Retinal pigment epithelial cell (primary cell): Measurements from ENCODE around the gene IKBIP.
A peak's percentile ranks its signal among the peaks of the same experiment; 100 is the strongest.

Experiments used
- DNase-seq: peaks from one replicate; pipeline ENCODE4 v3.0.0-alpha.2; 2010; ENCODE audit warnings: low read depth
- H3K4me3 ChIP-seq: 2 replicates; pipeline ENCODE4 v1.5.1; 2011; ENCODE audit warnings: mild to moderate bottlenecking, low read length, control low read depth, moderate library complexity
- CTCF ChIP-seq: conservative IDR thresholded peaks from 2 replicates; pipeline ENCODE4 v1.5.1; 2011; ENCODE audit warnings: low read depth, low read length, control low read depth, inconsistent platforms

Gene IKBIP

DNA sequence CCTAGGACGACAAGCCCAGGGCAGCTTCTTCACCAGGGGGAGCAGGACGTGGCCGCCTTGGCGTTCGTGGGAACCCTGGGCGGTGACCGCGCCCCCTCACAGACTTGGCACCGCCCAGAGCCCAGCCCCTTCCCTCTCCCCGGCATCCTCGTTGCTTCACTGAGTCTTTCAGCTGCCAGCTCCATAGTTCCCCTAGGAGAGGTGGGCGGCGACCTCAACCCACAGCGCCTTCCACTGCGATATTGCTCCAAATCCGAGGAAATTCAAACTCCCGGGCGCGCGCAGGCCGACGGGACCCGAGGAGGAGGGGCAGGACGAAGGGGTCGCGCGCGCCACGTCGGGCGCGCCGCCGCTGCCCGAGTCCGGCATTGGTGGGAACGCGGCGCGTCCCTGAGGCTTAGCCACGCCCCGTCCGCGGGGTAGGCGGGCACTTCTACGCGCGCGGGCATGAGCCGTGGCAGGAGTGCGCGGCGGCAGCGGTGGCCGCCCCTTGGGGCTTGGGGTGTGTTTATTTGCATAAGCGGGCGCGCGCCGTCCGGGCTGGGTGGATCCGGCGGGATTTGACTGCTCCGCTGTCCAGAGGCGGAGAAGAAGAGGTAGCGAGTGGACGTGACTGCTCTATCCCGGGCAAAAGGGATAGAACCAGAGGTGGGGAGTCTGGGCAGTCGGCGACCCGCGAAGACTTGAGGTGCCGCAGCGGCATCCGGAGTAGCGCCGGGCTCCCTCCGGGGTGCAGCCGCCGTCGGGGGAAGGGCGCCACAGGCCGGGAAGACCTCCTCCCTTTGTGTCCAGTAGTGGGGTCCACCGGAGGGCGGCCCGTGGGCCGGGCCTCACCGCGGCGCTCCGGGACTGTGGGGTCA lies at the start of gene IKBIP, which contains the start of gene APAF1:
Gene IKBIP (minus strand): TSS at position 77 of the 860 bp plus-strand sequence. CDS start 87 bp downstream, outside the sequence.
Gene APAF1 (plus strand): TSS at position 579 of the 860 bp plus-strand sequence. CDS start 3,070 bp downstream, outside the sequence.
- TF ChIP-seq CTCF, result no peak
- DNase-seq, result peak; percentile 81
- peak within 1 kb of the TSS; percentile 91 for H3K4me3 ChIP-seq

DNA sequence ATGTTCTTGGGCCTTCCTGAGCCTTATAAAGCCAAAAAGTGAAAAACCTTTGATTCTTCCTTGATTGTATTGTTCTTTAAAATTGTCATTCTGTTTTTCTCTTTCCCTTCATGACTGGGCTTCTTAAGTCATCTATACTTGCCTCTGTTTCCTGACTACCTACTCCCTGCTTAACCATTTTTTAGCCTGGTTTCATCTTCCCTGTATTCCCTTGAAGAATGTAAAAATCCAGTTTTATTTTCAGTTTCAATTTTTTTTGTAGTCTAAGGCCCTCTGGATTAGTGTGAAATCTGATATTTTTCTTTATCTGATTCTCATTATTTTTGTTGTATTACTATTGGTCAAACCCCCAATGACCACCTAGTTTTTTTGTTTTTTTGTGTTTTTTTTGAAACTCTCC lies 46.8 kb upstream of the IKBIP start:
- H3K4me3 ChIP-seq, result no peak overlapping the region
- DNase-seq, result no peak
- TF ChIP-seq CTCF, result no peak

DNA sequence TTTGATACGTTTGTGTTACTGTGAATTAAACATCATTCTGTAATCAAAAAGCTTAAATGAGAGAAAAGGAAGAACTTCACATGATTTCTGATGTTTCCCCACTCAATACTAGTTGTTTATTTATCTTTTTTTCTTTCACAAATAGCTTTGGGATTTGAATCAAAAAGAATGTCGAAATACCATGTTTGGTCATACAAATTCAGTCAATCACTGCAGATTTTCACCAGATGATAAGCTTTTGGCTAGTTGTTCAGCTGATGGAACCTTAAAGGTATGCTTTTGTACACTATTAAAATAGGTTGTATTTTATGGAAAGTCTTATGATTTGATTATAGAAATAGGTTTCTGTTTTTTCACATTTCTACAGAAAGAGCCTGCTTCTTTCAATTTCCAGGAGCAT lies 42.0 kb upstream of the IKBIP start:
- no peak for TF ChIP-seq CTCF
- DNase-seq, result no peak

GRCh38 chr12:98684199-98684598 lies 39.6 kb upstream of the IKBIP start:
- TF ChIP-seq CTCF, result no peak
- DNase-seq, result no peak
- H3K4me3 ChIP-seq, result no peak overlapping the region

More for the DNA sequence above, 42.0 kb upstream of the IKBIP start:
- no peak overlapping the region for H3K4me3 ChIP-seq

DNA sequence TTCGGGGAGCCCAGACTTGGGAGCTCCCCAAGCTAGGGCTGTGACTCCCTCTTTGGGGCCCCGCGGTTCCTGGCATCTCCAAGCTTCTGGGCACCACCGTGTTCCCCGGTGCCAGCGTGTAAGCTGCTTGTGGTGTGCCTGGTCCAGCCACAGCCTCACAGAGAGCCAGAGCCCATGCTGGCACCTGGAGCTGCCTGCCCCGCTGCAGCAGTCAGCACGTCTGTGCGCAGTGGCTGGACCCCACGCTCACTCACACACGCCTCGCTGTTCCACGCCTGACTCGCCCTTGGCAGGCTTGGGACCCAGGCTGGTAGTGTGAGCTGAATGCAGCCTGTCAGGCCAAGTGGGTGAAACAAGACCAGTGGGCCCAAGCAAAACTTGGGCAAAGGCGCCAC lies 35.0 kb upstream of the IKBIP start:
- H3K4me3 ChIP-seq, result no peak overlapping the region
- no peak for TF ChIP-seq CTCF
- no peak for DNase-seq

- no peak for DNase-seq
- no peak for TF ChIP-seq CTCF
These were observed 34.5 kb upstream of the IKBIP start for GRCh38 chr12:98678946-98679610.

More at GRCh38 chr12:98678946-98679610, 34.5 kb upstream of the IKBIP start:
- no peak overlapping the region for H3K4me3 ChIP-seq
